Skin epidermis (tissue), 12 donors: ENCODE data around the gene USP43.

ENCODE experiments used
- H3K27ac ChIP-seq, 21 experiments: fragments of 200-600 bp; sonication (generic) in 11 of 21; one replicate each; pipeline ENCODE4 v1.5.0; 2020; ENCODE audit warnings: mild to moderate bottlenecking in 3 of 21, inconsistent platforms in 2 of 21, moderate library complexity in 2 of 21
- H3K4me3 ChIP-seq, 7 experiments: fragments of 200-600 bp; sonication (generic) in 2 of 7; one replicate each; pipeline ENCODE4 v1.5.0; 2020; ENCODE audit warnings: inconsistent platforms in 2 of 7, mild to moderate bottlenecking in 2 of 7, moderate library complexity in 1 of 7

Gene USP43

GRCh38 chr17:9767432-9767991, 122.2 kb downstream of the USP43 start:
- Histone ChIP-seq H3K27ac (no peak overlapping the region), H3K4me3 (no peak overlapping the region)

GRCh38 chr17:9768381-9768934, 123.1 kb downstream of the USP43 start:
- no peak overlapping the region for H3K4me3 ChIP-seq
- no peak overlapping the region for H3K27ac ChIP-seq

GRCh38 chr17:9769036-9769695, 123.8 kb downstream of the USP43 start:
- Histone ChIP-seq H3K27ac (no peak overlapping the region), H3K4me3 (no peak overlapping the region)

GRCh38 chr17:9771465-9771864, 126.1 kb downstream of the USP43 start:
- Histone ChIP-seq H3K4me3 (no peak overlapping the region), H3K27ac (no peak overlapping the region)

- Histone ChIP-seq H3K27ac (no peak overlapping the region), H3K4me3 (no peak overlapping the region)
These were observed 127.3 kb downstream of the USP43 start for GRCh38 chr17:9772658-9773057.

GRCh38 chr17:9776911-9777310, 131.6 kb downstream of the USP43 start:
- Histone ChIP-seq H3K4me3 (no peak overlapping the region), H3K27ac (no peak overlapping the region)
